GM18951 (cell line): Measurements from ENCODE around the gene SERF2.
A peak's percentile ranks its signal among the peaks of the same experiment; 100 is the strongest.
"Not testable (repeated sequence)": the region's sequence is repeated elsewhere in the genome, so short reads cannot be mapped to it uniquely, and the experiment has no call there.

Experiments
- POLR2A ChIP-seq: IDR thresholded peaks from 4 replicates; pipeline ENCODE4 v1.6.1; 2011; ENCODE audit warnings: mild to moderate bottlenecking; ENCODE audit not compliant: insufficient read length, insufficient read depth; ENCODE audit errors: extremely low read depth
- in situ Hi-C: fragments of 300-500 bp; cut with MboI; formaldehyde crosslinking; loops from one replicate; pipeline ENCODE4 v1.12.0; 2022; ENCODE audit warnings: low sequenced_read_pairs, mixed read lengths, inconsistent platforms; ENCODE audit not compliant: unreplicated experiment

The SERF2 gene

GRCh38 chr15:43826508-43827341, 34.6 kb downstream of the SERF2 start, which contains the start of gene WDR76:
Gene WDR76, plus strand, starts transcription at chr15:43827002. Its CDS starts 31 bp downstream, at chr15:43827033.
- in situ Hi-C loops: no loop called here
- TF ChIP-seq POLR2A: peak; percentile 44

- in situ Hi-C loops: no loop called here
- TF ChIP-seq POLR2A: no peak
These were observed 36.0 kb downstream of the SERF2 start for GRCh38 chr15:43828061-43828657.

- in situ Hi-C loops: not testable (repeated sequence)
These were observed 37.9 kb downstream of the SERF2 start for GRCh38 chr15:43829951-43830540.

GRCh38 chr15:43830691-43831275, 38.7 kb downstream of the SERF2 start:
- in situ Hi-C loops: not testable (repeated sequence)

- in situ Hi-C loops: not testable (repeated sequence)
These were observed 39.5 kb downstream of the SERF2 start for GRCh38 chr15:43831519-43832052.

- in situ Hi-C loops: not testable (repeated sequence)
These were observed 40.4 kb downstream of the SERF2 start for GRCh38 chr15:43832485-43832884.

- TF ChIP-seq POLR2A: no peak
- in situ Hi-C loops: no loop called here
These were observed 53.3 kb downstream of the SERF2 start for GRCh38 chr15:43845421-43845820.
